ENCODE measurements around the gene SECISBP2L.

The SECISBP2L gene, protein sequence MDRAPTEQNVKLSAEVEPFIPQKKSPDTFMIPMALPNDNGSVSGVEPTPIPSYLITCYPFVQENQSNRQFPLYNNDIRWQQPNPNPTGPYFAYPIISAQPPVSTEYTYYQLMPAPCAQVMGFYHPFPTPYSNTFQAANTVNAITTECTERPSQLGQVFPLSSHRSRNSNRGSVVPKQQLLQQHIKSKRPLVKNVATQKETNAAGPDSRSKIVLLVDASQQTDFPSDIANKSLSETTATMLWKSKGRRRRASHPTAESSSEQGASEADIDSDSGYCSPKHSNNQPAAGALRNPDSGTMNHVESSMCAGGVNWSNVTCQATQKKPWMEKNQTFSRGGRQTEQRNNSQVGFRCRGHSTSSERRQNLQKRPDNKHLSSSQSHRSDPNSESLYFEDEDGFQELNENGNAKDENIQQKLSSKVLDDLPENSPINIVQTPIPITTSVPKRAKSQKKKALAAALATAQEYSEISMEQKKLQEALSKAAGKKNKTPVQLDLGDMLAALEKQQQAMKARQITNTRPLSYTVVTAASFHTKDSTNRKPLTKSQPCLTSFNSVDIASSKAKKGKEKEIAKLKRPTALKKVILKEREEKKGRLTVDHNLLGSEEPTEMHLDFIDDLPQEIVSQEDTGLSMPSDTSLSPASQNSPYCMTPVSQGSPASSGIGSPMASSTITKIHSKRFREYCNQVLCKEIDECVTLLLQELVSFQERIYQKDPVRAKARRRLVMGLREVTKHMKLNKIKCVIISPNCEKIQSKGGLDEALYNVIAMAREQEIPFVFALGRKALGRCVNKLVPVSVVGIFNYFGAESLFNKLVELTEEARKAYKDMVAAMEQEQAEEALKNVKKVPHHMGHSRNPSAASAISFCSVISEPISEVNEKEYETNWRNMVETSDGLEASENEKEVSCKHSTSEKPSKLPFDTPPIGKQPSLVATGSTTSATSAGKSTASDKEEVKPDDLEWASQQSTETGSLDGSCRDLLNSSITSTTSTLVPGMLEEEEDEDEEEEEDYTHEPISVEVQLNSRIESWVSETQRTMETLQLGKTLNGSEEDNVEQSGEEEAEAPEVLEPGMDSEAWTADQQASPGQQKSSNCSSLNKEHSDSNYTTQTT

DNA sequence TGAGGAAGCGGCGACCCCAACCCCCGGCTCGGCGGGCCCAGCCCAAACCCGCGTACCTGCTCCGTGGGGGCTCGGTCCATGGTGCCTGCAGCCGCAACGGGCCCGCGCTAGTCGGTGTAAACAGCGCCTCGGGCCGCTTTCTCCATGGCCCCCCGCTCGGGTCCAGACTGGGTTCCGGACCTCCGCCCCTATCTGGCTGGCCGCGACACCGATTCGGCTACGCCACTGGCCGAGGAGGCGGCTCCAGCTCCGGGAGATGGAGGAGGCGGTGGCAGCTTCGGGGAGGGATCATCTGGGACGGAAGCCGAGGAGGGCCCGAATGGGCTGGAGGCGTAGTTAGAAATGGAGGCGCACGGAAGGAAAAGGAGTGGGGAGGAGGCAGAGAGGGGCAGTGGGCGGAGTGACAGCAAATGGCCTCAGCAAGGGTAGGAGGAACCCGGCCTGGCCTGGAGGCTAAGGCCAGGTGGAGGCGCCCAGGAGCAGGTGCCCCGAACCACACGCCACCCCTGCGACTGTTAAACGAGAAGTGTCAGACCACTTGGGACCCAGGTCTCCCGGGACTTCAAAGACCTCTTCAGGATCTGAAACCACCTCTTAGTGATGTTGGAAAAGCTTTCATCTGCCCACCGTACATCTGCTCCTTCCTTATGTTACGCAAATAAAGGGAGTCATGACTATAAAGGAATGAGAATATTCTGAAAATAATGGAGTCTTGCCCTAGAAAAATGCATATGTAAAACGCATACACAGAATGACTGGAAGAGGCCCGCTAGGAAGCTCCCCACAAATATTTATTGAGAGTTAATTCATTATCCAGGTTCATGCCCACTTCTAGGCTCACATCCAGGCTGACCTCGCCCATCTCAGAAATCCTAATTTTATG lies at the start of gene SECISBP2L:
TSS of gene SECISBP2L (minus strand) at position 227 of the 883 bp plus-strand sequence. CDS start at position 80, 147 bp downstream.
- TF ChIP-seq ZFX (IDR thresholded peaks at IDR 0.05; ENCODE audit: borderline replicate concordance) = no peak
- TF ChIP-seq, protein P1, sequence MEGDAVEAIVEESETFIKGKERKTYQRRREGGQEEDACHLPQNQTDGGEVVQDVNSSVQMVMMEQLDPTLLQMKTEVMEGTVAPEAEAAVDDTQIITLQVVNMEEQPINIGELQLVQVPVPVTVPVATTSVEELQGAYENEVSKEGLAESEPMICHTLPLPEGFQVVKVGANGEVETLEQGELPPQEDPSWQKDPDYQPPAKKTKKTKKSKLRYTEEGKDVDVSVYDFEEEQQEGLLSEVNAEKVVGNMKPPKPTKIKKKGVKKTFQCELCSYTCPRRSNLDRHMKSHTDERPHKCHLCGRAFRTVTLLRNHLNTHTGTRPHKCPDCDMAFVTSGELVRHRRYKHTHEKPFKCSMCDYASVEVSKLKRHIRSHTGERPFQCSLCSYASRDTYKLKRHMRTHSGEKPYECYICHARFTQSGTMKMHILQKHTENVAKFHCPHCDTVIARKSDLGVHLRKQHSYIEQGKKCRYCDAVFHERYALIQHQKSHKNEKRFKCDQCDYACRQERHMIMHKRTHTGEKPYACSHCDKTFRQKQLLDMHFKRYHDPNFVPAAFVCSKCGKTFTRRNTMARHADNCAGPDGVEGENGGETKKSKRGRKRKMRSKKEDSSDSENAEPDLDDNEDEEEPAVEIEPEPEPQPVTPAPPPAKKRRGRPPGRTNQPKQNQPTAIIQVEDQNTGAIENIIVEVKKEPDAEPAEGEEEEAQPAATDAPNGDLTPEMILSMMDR (IDR thresholded peaks at IDR 0.05) = peak; percentile 63
- peak within 1 kb of the TSS; percentile 68 for H3K27ac ChIP-seq

DNA sequence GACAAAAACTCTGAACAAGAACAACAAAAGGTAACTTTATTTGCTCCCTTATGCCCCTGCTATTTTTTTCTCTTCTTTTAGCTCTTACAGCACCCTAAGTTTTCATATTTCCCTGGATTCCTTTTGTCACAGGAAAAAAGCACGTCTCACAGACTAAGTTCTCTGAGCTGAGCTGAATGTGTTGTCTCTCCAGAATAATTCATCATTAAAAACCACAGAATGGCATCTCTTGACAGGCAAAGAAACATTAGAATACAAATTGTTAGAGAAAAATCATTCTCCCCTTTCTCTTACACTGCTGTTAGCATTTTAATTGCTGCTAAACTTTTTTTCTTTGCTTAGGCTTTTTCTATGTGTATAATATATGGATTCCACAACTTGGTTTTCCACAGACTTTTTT lies 48.7 kb upstream of the SECISBP2L start:
- TF ChIP-seq, protein P1 (IDR thresholded peaks at IDR 0.05) = no peak
- TF ChIP-seq ZFX (IDR thresholded peaks at IDR 0.05; ENCODE audit: borderline replicate concordance) = no peak
- H3K27ac ChIP-seq = no peak overlapping the region

DNA sequence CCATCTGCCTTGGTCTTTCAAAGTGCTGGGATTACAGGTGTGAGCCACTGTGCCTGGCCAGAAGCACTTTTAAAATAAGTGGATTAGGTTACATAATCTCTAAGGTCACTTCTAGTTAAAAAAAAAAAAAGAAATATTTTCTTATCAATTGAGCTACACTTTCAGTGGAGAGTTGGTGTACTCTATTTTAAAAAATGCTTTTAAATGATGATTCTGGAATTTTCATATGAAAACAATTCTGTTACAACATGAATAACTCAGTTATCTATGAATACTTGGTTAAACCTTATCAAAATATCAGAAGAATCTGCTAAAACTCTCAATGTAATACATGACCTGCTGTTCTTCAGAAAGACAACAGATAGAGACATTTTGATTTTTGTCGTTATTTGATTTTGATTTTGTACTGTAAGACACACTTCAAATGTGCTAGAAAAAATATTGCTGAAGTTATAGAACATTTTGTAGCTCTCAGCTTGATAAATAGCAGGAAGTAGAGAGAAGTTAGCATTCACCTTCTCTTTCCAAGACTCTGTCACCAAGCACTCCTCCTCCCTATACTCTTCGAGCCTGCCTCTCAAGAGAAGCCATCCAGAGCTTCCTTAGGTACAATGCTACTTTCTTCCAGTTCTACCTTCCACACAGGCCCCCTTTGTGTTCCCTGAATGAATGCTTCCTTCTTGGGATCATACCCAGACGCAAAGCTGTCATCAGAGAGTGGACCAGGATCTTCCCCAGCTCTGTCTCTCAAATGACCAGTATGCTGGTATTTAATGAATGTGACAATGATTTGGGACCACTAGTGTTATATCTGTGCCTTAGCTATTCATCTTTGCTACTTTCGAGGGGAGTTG lies 47.2 kb upstream of the SECISBP2L start:
- H3K27ac ChIP-seq = no peak overlapping the region
- TF ChIP-seq ZFX (IDR thresholded peaks at IDR 0.05; ENCODE audit: borderline replicate concordance) = no peak
- TF ChIP-seq, protein P1 (IDR thresholded peaks at IDR 0.05) = no peak

DNA sequence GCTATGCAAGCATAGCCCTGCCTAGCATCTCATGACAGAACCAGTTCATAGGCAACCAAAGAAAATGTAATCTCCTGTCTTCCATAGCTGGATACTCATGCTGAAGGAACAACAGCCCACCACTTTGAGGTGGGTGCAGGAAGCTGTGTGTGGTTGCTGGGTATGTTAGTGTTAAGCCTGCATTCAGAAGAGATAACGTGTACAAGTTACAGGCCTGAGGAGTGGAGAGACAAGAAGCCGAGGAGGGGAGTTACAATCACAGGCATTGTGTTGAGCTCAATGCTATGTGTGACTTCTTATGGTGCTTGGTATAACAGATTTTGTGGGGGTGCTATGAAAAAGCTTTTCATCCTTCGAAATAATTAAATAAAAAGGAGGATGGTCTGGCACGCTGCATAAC lies 42.8 kb upstream of the SECISBP2L start:
- H3K27ac ChIP-seq = no peak overlapping the region
- TF ChIP-seq, protein P1 (IDR thresholded peaks at IDR 0.05) = no peak
- no peak for TF ChIP-seq ZFX (IDR thresholded peaks at IDR 0.05; ENCODE audit: borderline replicate concordance)

DNA sequence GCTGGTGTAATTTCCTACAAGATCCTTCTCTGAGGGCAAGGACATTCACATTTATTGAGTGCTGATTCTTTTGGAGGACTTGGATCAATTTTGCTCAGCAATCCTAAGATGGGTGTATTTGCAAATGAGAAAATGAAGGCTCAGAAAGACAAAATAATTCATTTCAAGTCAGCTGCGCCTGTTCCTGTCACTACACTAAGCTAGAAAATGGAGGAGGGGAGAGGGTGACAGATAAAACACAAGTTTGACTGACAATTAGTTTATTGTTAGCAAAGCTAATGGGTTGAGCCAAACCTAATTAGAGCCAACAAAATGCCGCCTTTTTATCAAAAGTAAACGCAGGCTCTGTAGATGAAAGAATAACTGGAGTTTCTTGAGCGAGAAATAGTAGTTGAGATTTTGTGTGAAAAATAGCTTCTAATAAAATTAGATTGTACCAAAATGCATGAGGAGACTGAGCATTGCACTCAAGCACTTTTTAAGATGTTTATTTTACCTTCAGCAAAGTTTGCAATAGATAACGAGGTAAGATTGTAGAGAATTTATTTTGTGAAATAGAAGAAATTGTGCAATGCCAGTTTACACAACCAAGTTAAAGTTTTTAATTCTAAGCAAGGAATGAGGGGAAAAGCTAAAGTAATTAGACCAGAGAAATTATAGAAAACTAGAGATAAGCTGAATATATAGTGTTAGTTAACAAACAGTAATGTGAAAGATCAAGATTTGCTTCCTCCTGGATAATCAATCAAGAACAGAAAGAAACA lies 39.6 kb upstream of the SECISBP2L start:
- H3K27ac ChIP-seq = no peak overlapping the region; the same call in 1 of the 2 replicates
- TF ChIP-seq, protein P1 (IDR thresholded peaks at IDR 0.05) = no peak
- TF ChIP-seq ZFX (IDR thresholded peaks at IDR 0.05; ENCODE audit: borderline replicate concordance) = no peak

Data from 22Rv1 (cell line).